Raji (cell line): ENCODE results near the gene GPR62.

Experiments used
- POLR2A ChIP-seq: IDR thresholded peaks from 2 replicates; pipeline ENCODE4 v1.6.1; 2011; ENCODE audit warnings: low read depth, low read length, control low read depth; ENCODE audit not compliant: insufficient read depth

GPR62 gene

GRCh38 chr3:51934991-51935885, 19.9 kb upstream of the GPR62 start:
- TF ChIP-seq POLR2A, result no peak

GRCh38 chr3:51935886-51936755, 19.1 kb upstream of the GPR62 start:
- TF ChIP-seq POLR2A, result no peak

GRCh38 chr3:51937014-51937413, 18.2 kb upstream of the GPR62 start:
- no peak for TF ChIP-seq POLR2A

- no peak for TF ChIP-seq POLR2A
Measured at GRCh38 chr3:51937611-51938450, 17.4 kb upstream of the GPR62 start.

GRCh38 chr3:51938780-51939425, 16.3 kb upstream of the GPR62 start:
- TF ChIP-seq POLR2A, result no peak

- TF ChIP-seq POLR2A, result no peak
Measured at GRCh38 chr3:51940648-51941462, 14.3 kb upstream of the GPR62 start.

- TF ChIP-seq POLR2A, result no peak
Measured at GRCh38 chr3:51941463-51941797, 13.8 kb upstream of the GPR62 start.

GRCh38 chr3:51941798-51942602, 13.2 kb upstream of the GPR62 start, which contains the start of the genes PARP3 and RRP9:
TSS of gene PARP3 (plus strand) at chr3:51942363. CDS start at chr3:51943356, 993 bp downstream.
TSS of gene RRP9 (minus strand) at chr3:51941904. CDS start at chr3:51941867, 37 bp downstream.
- peak; percentile 75 for TF ChIP-seq POLR2A

- TF ChIP-seq POLR2A, result no peak
Measured at GRCh38 chr3:51942603-51943450, 12.4 kb upstream of the GPR62 start.

GRCh38 chr3:51943451-51944391, 11.5 kb upstream of the GPR62 start:
- TF ChIP-seq POLR2A, result no peak
